HUDEP-2 (cell line): ENCODE results near the gene ERG.

Experiments used
- DNase-seq, 76 experiments: peaks; one replicate each; lab custom pipeline; 2025; ENCODE audit not compliant: unreplicated experiment in 76 of 76; lab: John Stamatoyannopoulos, UW

The ERG gene

GRCh38 chr21:38343691-38344090 is 154.6 kb downstream of the ERG start:
- DNase-seq: no peak

- DNase-seq: no peak
Measured at GRCh38 chr21:38342739-38343138, 155.5 kb downstream of the ERG start.

GRCh38 chr21:38341546-38342012 is 156.7 kb downstream of the ERG start:
- no peak for DNase-seq

- DNase-seq: no peak
Measured at GRCh38 chr21:38340131-38340530, 158.1 kb downstream of the ERG start.

- no peak for DNase-seq
Measured at GRCh38 chr21:38337793-38338192, 160.5 kb downstream of the ERG start.

- DNase-seq: no peak
Measured at GRCh38 chr21:38334866-38335265, 163.4 kb downstream of the ERG start.

- DNase-seq: peak in 1 of 76 experiments; percentile 25
Measured at GRCh38 chr21:38333301-38334272, 164.7 kb downstream of the ERG start.

- no peak for DNase-seq
Measured at GRCh38 chr21:38330666-38331065, 167.6 kb downstream of the ERG start.
